Activated T-helper 1 cell treated with anti-CD3 and anti-CD28 coated beads, Interleukin-12 subunit alpha, Interleukin-12 subunit beta, Interleukin-2, Interleukin-4 antibody, amounts not matched to agents 30 ng/mL and 10 ng/mL and 1 ng/mL, durations not matched to agents 14 hours and 24 hours and 36 hours (primary cell): Measurements from ENCODE around the gene ANKLE1. TPM values are rescaled to one million over a fixed set of nuclear protein-coding genes. Genes with fewer than 3 reads are reported as not detected.

Experiments used
- DNase-seq: peaks from one replicate; pipeline ENCODE4 v3.0.0; 2021; ENCODE audit warnings: low spot score
- H3K27ac Mint-ChIP-seq: one replicate; pipeline ENCODE4 v1.8.0; 2021; ENCODE audit warnings: mild to moderate bottlenecking, mixed read lengths
- H3K27me3 Mint-ChIP-seq: one replicate; pipeline ENCODE4 v1.8.0; 2022; ENCODE audit warnings: mild to moderate bottlenecking, moderate library complexity, mixed read lengths; ENCODE audit not compliant: insufficient read depth
- H3K36me3 Mint-ChIP-seq: one replicate; pipeline ENCODE4 v1.8.0; 2021; ENCODE audit warnings: low read depth, mixed read lengths
- H3K4me1 Mint-ChIP-seq: one replicate; pipeline ENCODE4 v1.8.0; 2021; ENCODE audit warnings: low read depth, mixed read lengths
- H3K4me3 Mint-ChIP-seq: one replicate; pipeline ENCODE4 v1.8.0; 2021; ENCODE audit warnings: mild to moderate bottlenecking, moderate library complexity, mixed read lengths
- H3K9me3 Mint-ChIP-seq: one replicate; pipeline ENCODE4 v1.8.0; 2021; ENCODE audit warnings: mixed read lengths
- intact Hi-C: fragments of 100-400 bp; cut with micrococcal nuclease; formaldehyde crosslinking; loops from one replicate; pipeline ENCODE4 v1.15.1; 2024
- total RNA-seq: library from RNA; stranded (reverse); gene quantifications from 2 replicates; pipeline ENCODE4 v1.2.3, GENCODE V29; 2022

Gene ANKLE1
- total RNA-seq, 1 donor from 2014 or later, result 13.4 TPM

DNA sequence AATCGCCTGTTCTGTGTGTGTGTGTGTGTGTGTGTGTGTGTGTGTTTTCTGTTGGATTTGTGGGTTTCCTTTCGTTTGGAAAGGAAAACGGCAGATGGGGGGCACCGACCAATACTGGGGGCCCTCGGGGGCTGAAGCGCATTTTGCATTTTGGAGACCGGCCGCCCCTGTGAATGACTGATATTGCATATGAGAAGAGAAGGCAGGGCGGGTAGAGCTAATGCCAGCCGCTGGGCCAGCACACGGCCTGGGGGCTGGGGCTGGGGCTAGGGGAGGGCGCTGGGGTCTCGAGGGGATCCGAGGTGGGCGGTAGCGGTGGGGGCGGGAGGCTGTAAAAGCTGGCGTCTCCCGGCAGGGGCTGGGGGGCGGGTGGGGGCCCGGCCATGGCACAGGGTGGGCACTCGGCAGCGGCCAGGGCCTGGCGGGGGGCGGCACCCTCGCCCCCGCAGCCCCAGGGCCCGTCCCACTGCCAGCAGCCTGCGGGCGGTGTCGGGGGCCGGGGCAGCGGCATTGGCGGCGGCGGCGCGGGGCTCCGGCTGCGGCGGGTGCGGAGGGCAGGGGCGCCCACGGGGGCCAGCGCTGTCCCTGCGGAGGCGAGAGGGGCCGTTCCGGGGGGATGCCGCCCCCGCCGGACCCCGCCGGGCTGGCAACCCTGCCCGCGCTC lies 41.7 kb downstream of the ANKLE1 start:
- no peaks in the 10 kb centered on the region for H3K4me1 Mint-ChIP-seq
- peak overlapping the region; percentile 42 for H3K4me3 Mint-ChIP-seq
- DNase-seq, result no peak
- H3K36me3 Mint-ChIP-seq, result peaks cover 11% of the 10 kb centered on the region
- intact Hi-C loops, result no loop called here
- no peak overlapping the region for H3K27ac Mint-ChIP-seq
- no peaks in the 10 kb centered on the region for H3K27me3 Mint-ChIP-seq
- no peaks in the 10 kb centered on the region for H3K9me3 Mint-ChIP-seq

DNA sequence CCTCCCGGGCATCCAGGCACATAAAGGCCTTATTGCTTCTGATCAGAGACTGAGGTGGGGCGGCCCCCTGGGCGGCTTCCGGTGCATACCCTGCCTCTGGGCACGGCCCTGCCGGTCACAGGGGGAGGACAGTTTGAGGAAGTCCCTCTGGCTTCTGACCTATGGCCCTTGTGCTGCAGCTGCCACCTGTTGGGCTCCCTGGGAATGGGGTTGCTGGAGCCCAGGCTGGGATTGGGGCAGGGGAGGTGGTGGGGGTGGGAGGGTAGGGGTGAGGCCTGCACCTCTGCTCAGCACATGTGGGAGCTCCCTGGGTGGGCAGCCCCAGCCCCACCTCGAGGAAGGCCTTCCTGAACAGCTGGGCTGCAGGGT lies 42.2 kb downstream of the ANKLE1 start:
- Mint-ChIP-seq H3K27ac (no peak overlapping the region), H3K9me3 (no peaks in the 10 kb centered on the region), H3K36me3 (peaks cover 11% of the 10 kb centered on the region), H3K4me3 (no peak overlapping the region), H3K4me1 (no peaks in the 10 kb centered on the region), H3K27me3 (no peaks in the 10 kb centered on the region)
- DNase-seq, result no peak
- intact Hi-C loops, result no loop called here

DNA sequence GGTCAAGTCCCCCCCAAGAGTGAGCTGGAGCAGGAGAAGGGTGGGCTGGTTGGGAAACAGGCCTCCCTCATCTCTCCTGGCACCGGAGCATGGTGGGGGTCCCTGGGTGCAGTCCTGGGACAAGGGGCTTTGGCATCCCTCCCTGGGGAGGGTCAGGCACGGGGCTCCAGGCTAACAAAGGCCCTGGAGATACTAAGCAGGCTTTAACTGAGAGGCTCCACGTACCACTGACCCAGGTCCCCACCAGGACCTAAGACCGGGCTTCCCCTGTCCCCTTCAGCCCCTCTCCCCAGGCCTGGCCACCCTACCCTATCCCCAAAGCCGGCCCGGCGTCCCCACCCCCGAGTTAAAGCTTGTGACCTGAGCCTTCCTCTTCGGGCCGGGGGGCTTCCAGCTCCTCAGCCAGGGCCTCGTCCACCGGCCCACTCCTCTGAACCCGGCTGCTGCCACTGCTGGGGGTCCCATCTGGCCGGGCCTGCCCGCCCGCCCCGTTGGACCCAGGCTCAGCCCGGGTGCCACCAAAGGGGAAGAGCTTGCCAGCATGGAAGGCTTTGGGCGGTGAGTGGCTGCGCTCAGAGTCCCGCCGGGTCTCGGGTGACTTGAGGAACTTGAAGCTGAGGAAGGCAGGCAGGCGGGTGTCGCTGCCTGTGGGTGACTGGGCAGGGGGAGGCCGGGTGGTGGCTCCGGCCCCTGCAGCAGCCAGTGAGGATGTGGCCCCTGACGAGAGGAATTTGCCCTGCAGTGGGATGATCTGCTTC lies 42.8 kb downstream of the ANKLE1 start:
- no peak for DNase-seq
- no peak overlapping the region for H3K27ac Mint-ChIP-seq
- no peaks in the 10 kb centered on the region for H3K27me3 Mint-ChIP-seq
- no peaks in the 10 kb centered on the region for H3K4me1 Mint-ChIP-seq
- intact Hi-C loops, result no loop called here
- H3K9me3 Mint-ChIP-seq, result no peaks in the 10 kb centered on the region
- H3K4me3 Mint-ChIP-seq, result no peak overlapping the region
- H3K36me3 Mint-ChIP-seq, result peaks cover 11% of the 10 kb centered on the region

DNA sequence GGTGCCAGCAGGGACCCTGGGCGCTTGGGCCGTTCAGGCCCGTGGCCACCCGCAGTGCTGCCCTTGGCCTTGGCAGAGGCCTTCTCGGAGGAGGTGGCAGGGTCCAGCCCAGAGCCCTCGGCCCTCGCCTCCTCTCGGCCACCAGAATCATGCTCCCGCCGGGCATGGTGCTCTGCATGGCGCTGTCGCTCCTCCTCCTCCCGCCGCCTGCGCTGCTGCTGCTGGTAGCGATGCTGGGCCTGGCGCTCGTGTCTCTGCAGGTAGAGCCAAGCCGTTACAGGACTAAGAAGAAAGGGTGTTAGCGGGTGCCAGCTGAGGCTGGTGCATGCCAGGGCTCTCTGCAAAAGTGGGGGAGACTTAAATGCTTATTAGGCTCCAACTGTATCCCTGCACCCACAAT lies 43.4 kb downstream of the ANKLE1 start:
- Mint-ChIP-seq H3K4me1 (no peaks in the 10 kb centered on the region), H3K9me3 (no peaks in the 10 kb centered on the region), H3K27me3 (peaks cover 4% of the 10 kb centered on the region), H3K36me3 (peaks cover 8% of the 10 kb centered on the region), H3K4me3 (no peak overlapping the region), H3K27ac (no peak overlapping the region)
- intact Hi-C loops, result no loop called here
- DNase-seq, result no peak

DNA sequence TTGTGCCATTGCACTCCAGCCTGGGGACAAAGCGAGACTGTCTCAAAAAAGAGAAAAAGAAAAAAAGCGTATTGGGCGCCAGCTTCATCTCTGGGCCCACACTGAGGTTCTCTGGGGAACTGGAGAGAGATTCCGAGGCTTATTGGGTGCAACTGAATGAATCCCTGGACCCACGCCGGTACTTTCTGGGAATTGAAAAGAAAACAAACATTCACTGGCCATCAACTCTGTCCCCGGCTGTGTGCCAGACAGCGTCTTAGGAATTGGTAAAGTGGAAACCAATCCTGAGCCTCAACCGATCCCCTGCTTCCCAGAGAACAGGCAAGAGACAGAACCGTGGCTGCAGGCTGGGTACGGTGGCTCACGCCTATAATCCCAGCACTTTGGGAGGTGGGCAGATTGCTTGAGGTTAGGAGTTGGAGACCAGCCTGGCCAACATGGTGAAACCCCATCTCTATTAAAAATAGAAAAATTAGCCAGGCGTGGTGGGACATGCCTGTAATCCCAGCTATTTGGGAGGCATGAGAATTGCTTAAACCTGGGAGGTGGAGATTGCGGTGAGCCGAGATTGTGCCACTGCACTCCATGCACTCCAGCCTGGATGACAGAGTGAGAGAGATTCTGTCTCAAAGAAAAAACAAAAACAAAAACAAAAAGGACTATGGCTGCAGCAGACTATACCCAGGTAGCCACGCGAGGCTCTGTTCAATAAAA lies 44.3 kb downstream of the ANKLE1 start:
- no peak overlapping the region for H3K4me3 Mint-ChIP-seq
- H3K4me1 Mint-ChIP-seq, result no peaks in the 10 kb centered on the region
- no peaks in the 10 kb centered on the region for H3K9me3 Mint-ChIP-seq
- H3K27ac Mint-ChIP-seq, result no peak overlapping the region
- peaks cover 8% of the 10 kb centered on the region for H3K27me3 Mint-ChIP-seq
- peaks cover 7% of the 10 kb centered on the region for H3K36me3 Mint-ChIP-seq
- DNase-seq, result no peak
- intact Hi-C loops, result no loop called here

DNA sequence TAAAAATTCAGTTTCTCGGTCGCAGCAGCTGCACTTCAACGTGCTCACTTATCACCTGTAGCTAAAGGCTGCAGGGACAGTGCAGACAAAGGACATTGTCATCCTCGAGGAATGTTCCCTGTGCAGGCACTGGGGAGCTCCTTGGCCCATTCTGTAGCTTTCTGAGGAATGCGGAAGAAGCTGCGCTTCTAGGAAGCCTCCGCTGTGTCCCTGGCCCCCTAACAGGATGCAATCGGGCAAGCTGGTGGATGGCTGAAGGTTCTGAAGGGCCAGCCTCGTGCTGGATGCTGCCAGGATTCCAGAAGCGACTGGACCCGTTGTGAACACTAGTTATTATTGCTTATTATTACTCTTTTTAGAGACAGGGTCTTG lies 44.9 kb downstream of the ANKLE1 start:
- DNase-seq, result no peak
- Mint-ChIP-seq H3K27me3 (peaks cover 8% of the 10 kb centered on the region), H3K27ac (no peak overlapping the region), H3K9me3 (no peaks in the 10 kb centered on the region), H3K4me1 (no peaks in the 10 kb centered on the region), H3K4me3 (no peak overlapping the region), H3K36me3 (peaks cover 7% of the 10 kb centered on the region)
- intact Hi-C loops, result no loop called here

DNA sequence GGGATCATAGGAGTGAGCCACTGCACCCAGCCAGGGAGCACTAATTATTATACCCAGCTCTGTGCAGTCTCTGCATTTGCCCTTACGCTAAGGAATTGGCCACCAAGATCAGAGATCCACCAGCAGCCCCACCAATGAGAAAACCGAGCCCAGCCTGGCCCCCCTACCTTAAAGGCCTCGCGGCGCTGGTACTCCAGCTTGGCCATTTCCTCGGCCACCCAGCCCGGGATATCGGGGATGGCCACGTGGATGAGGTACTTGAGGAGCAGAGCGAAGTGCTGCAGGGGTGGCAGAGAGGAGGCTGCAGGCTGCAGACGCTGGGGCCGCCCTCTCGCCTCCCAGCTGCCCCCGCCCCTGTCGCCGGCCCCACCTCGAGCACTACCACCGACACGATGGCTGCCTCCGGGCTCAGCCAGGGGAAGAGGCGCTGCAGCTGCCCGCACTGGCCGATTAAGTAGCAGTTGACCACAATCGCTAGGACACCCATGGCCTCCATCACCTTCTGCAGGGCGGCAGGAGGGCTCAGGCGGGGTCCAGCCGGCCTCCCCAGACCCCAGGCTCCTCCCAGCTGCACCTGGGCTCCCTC lies 45.5 kb downstream of the ANKLE1 start:
- H3K9me3 Mint-ChIP-seq, result no peaks in the 10 kb centered on the region
- intact Hi-C loops, result no loop called here

DNA sequence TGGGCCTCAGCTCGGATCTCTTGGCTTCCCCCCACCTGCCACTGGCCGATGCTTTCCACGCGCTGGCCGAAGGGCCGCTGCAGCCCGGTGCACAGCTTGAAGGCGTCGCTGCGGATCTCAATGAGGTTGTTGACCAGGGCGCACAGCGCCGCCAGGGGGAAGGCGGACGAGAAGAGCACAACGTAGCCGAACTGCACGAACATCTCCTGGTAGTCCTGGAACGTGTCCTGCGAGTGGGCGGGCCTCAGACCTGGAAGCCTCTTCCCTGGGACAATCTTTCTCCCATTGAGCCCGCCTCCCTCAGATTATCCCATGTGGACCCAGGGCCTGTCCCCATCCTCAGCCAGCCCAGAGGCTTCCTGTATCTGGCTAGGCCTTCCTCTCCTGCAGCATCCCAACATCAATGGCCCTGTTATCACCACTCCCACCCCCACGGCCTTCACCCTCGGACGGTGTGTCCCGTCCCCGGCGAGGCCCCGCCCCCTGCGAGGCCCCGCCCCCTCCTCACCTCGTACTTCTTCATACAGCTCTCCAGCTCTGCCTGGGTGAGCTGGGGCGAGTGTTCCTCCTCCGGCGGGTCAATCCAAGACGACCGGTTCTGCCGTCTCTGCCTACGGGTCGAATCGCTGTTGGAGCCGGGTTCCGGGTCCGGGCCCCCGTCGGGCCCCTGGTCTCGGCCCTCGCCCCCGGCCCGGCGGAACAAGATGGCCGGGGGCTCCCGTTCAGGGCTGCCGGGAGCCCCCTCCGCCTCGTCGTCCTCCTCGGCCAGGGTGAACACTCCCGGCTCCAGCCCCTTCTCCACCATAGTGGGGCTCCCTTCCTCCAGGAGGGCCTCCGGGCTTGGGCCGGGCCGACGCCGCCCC lies 46.2 kb downstream of the ANKLE1 start:
- peak overlapping the region; percentile 64 for H3K4me3 Mint-ChIP-seq
- peaks cover 8% of the 10 kb centered on the region for H3K27me3 Mint-ChIP-seq
- H3K27ac Mint-ChIP-seq, result no peak overlapping the region
- H3K4me1 Mint-ChIP-seq, result peaks cover 4% of the 10 kb centered on the region
- intact Hi-C loops, result loop anchor here (1.0 kb wide), 1 partner anchor 9 kb away; the partner anchor contains the start of gene GTPBP3
- DNase-seq, result no peak
- H3K36me3 Mint-ChIP-seq, result peaks cover 4% of the 10 kb centered on the region
- no peaks in the 10 kb centered on the region for H3K9me3 Mint-ChIP-seq

More for the DNA sequence above, 45.5 kb downstream of the ANKLE1 start:
- no peak for DNase-seq
- Mint-ChIP-seq H3K4me3 (no peak overlapping the region), H3K4me1 (no peaks in the 10 kb centered on the region), H3K27me3 (peaks cover 8% of the 10 kb centered on the region), H3K27ac (no peak overlapping the region), H3K36me3 (peaks cover 7% of the 10 kb centered on the region)

DNA sequence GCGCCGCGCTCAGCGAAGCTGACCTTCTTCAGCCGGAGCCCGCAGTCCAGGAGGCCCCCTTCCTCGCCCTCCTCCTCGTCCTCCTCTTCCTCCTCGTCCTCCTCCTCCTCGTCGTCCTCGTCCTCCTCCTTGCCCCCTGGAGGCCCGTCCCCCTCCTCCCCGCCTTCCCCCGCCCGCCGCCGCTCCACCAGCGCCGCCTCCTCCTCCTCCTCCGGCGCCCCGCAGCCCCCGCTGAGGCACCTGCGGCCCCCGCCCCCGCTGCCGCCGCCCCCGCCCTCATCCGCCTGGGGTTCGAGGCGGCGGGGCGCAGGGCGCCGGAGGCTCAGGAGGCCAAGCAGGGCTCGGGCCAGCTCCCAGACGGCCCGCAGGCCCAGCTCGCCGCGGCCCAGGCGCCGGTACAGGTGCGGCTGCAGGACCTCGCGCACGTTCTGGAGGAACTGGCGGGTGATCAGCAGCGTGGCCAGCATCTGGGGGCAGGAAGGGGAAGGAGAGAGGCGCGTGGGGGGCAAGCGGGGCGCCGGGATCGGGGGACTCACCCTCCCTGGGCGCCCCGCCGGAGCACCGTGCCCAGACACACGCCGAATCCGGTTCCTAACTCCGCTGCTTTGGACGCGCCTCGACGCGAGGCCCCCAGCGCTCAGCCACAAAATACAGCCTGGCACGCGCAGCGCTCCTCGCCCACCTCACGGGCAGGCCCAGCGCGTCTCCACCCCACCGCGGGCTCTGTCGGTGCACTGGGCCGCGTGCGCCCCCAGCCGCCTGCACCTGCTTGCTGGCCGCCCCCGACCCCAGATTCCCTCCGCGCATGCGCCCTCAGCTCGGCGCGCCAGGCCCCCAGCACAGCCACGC lies 47.0 kb downstream of the ANKLE1 start:
- Mint-ChIP-seq H3K4me3 (peak overlapping the region; percentile 64), H3K4me1 (peaks cover 10% of the 10 kb centered on the region), H3K27me3 (peaks cover 9% of the 10 kb centered on the region), H3K9me3 (no peaks in the 10 kb centered on the region), H3K27ac (no peak overlapping the region), H3K36me3 (peaks cover 5% of the 10 kb centered on the region)
- no peak for DNase-seq
- intact Hi-C loops, result loop anchor here (1.0 kb wide), 1 partner anchor 9 kb away; the partner anchor contains the start of gene GTPBP3

DNA sequence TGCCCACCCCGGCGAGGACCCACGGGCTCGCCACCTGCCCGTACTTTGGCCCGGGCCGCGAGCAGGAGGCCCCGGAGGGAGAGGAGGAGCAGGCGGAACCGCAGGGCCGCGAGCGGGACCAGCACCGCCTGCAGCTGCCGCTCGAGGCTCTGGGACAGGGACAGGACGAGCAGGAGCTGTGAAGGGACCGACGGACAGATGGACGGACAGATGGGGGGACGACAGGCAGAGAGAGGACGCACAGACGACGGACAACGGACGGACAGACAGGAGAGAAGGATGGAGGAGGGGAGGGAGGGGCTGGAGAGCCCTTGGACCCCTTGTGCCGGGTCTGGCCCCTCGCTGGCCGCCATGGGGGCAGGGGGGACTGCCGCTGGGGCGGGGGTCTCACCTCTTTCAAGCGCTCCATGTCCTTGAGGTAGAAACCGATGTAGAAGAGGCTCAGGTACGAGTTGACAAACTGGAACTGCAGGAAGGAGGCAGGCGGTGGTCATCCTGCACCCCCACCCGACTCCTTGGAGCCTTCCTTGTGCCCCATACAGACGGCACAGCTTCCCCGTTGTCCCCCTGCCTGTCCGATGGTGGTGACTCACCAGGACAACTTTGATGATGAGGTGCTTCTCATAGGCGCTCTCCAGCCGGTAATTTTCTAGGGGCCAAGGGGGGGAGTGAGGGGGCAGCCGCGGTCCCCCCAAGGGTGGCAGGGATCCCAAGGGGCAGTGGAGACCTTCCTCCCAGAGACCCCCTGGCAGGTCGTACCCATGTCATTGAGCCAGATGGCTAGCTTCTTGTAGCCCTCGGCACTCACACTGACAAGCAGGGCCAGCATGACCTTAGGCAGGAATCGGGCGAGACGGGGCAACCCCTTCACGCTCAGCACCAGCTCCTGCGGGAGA lies 47.9 kb downstream of the ANKLE1 start:
- Mint-ChIP-seq H3K36me3 (peaks cover 7% of the 10 kb centered on the region), H3K4me1 (peaks cover 14% of the 10 kb centered on the region), H3K4me3 (peak overlapping the region; percentile 64), H3K27ac (no peak overlapping the region), H3K27me3 (peaks cover 10% of the 10 kb centered on the region), H3K9me3 (no peaks in the 10 kb centered on the region)
- DNase-seq, result no peak
- intact Hi-C loops, result no loop called here
